Mammary epithelial cell (primary cell): ENCODE measurements around the gene ATP10A.

ENCODE experiments used
- EZH2 ChIP-seq: IDR thresholded peaks from 2 replicates; pipeline ENCODE4 v1.6.1; 2012; ENCODE audit warnings: low read length, inconsistent platforms, borderline replicate concordance
- TF ChIP-seq, protein P1 (sequence below), 2 donors: IDR thresholded peaks in 1 of 2; conservative IDR thresholded peaks in 1 of 2; 2 replicates each; pipeline ENCODE4 v1.5.1; 2011 to 2012; ENCODE audit warnings: inconsistent platforms in 2 of 2, low read length in 2 of 2, mild to moderate bottlenecking in 2 of 2, control low read depth in 1 of 2, low read depth in 1 of 2; ENCODE audit not compliant: insufficient read depth in 1 of 2; ENCODE audit errors: extremely low read depth in 1 of 2

DNA sequence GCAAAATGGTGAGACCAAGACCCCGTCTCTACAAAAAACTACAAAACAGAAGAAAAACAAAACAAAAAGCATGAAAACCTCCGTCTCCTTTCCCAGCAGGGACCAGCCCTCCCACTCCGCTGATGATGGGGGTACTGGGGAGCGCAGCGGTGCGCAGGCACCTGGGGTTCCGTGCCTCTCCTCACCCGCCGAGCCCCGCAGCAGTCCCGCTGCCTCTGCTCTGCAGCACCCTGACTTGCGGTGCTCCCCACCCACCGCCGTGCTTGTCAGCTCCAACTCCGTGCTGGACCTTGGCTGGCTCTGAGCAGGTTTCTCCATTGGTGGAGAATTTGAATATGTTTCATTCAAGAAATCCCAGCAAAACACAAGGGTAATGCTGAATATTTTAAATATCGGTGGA is 46.7 kb upstream of the ATP10A start:
- TF ChIP-seq, protein P1, sequence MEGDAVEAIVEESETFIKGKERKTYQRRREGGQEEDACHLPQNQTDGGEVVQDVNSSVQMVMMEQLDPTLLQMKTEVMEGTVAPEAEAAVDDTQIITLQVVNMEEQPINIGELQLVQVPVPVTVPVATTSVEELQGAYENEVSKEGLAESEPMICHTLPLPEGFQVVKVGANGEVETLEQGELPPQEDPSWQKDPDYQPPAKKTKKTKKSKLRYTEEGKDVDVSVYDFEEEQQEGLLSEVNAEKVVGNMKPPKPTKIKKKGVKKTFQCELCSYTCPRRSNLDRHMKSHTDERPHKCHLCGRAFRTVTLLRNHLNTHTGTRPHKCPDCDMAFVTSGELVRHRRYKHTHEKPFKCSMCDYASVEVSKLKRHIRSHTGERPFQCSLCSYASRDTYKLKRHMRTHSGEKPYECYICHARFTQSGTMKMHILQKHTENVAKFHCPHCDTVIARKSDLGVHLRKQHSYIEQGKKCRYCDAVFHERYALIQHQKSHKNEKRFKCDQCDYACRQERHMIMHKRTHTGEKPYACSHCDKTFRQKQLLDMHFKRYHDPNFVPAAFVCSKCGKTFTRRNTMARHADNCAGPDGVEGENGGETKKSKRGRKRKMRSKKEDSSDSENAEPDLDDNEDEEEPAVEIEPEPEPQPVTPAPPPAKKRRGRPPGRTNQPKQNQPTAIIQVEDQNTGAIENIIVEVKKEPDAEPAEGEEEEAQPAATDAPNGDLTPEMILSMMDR (conservative IDR thresholded peaks at IDR 0.05 in 1 of 2, IDR thresholded peaks at IDR 0.05 in 1 of 2; ENCODE audit: extremely low read depth in 1 of 2, insufficient read depth in 1 of 2, low read depth in 1 of 2, low read length in 2 of 2): no peak
- no peak for TF ChIP-seq EZH2
